ENCODE results near the gene PARD3B.

The PARD3B gene

DNA sequence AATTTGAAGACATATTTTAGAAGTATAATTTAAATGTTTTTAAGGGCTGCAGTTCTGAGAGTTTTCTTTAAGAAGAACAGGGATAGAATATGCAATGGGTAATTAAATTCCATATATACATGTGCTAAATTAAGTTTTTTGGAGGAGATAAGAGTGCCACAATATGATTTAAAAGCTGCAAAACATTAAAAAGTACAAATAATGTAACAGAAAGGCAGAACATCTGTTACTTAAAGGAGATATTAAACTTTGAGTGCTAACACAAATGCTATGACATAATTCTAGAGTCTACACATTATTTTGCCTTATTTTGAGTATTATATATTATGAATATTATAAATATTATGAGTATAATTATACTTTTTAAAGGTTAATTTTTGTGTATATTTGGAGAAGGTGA lies 102.4 kb downstream of the PARD3B start:
- FAIRE-seq = no peak

DNA sequence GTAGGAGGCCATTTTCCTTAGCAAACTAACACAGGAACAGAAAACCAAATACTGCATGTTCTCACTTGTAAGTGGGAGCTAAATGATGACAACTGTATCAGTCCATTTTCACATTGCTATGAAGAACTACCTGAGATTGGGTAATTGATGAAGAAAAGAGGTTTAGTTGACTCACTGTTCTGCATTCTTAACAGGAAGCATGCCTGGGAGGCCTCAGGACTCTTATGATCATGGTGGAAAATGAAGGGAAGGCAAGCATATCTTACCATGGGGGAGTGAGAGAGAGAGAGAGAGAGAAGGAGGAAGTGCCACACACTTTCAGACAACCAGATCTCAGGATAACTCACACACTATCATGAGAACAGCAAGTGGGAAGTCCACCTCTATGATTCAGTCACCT lies 105.3 kb downstream of the PARD3B start:
- DNase-seq (ENCODE audit: low spot score) (no peak), FAIRE-seq (no peak)

More for the DNA sequence above, 102.4 kb downstream of the PARD3B start:
- DNase-seq (ENCODE audit: low spot score) = no peak

DNA sequence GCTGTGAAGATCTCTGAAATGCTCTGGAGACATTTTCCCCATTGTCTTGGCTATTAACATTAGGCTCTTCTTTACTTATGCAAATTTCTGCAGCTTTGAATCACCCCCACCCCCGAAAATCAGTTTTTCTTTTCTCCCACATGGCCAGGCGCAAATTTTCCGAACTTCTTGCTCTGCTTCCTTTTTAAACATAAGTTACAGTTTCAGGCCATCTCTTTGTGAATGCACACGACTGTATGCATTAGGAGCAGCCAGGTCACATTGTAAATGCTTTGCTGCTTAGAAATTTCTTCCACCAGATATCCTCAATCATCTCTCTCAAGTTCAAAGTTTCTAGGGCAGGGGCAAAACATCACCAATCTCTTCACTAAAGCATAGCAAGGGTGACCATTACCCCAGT lies 106.8 kb downstream of the PARD3B start:
- DNase-seq (ENCODE audit: low spot score) = no peak
- FAIRE-seq = no peak

DNA sequence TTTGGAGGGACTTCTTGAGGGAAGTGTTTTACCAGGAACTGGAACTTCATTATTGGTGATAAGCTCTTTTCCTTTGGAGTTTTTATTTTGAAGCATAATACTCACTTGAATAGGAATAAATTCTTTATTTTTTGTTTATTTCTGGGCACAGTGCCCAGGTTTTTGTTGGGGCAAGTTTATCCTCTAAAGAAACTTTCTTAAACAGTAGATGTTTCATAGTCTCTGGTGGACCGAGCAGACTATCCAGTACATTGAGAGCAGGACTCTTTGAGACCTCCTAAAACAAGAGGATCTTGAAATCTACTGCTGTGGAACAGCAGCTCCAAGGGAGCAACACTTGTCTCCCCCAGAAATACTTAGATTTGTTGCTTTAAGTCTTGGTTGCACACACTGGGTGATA lies 109.4 kb downstream of the PARD3B start:
- DNase-seq (ENCODE audit: low spot score) = no peak
- no peak for FAIRE-seq

DNA sequence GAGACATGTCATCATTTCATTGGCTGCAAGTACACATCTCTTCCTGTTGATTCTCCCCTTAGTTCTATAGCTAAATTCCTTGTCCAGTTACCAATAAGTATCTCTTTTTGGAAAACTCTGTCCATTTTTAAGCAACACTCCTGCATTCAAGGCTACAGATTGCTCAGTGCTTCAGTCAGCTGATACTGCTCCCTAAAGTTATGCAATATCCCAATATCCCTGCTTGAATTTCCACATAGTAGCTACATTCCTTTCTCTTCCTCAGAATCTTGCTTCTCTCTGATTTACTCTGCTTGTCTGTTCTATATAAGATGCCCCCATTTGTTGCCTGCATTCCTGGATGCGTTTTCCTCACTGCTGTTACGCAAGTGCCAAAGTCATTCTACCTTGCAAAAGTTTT lies 109.8 kb downstream of the PARD3B start:
- no peak for DNase-seq (ENCODE audit: low spot score)
- FAIRE-seq = no peak

DNA sequence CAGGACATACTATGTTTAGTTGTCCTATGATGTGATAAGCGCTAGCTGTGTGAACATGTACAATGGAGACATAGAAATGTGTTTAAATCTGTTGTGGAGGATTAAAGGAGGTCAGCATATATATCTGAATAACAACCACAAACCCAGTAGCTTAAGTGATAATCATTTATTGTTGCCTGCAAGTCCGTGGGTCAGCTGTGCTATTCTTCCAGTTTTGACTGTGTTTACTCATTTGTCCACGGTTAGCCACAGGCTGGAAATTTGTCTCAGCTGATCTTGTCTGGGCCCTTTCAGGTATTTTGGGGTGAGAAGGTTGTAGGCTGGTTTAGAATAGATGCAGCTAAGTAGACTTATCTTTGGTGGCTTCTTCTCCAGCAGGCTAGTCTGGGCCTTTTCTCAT lies 110.4 kb downstream of the PARD3B start:
- DNase-seq (ENCODE audit: low spot score) (no peak), FAIRE-seq (no peak)

DNA sequence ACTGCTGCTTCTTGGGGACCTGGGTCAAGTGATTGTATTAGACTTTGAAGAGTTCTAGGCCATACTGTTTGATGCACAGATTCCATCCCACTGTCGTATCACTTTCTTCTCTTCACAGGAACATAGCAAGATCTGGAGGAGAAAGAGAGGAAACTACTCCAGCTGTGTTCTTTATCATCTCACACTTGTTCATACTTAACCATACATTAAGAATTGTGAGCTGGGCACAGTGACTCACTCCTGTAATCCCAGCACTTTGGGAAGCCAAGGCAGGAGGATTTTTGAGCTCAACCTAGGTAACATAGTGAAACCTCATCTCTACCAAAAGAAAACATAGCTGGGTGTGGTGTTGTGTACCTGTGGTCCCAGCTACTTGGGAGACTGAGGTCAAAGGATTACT lies 111.7 kb downstream of the PARD3B start:
- FAIRE-seq = no peak
- DNase-seq (ENCODE audit: low spot score) = no peak

DNA sequence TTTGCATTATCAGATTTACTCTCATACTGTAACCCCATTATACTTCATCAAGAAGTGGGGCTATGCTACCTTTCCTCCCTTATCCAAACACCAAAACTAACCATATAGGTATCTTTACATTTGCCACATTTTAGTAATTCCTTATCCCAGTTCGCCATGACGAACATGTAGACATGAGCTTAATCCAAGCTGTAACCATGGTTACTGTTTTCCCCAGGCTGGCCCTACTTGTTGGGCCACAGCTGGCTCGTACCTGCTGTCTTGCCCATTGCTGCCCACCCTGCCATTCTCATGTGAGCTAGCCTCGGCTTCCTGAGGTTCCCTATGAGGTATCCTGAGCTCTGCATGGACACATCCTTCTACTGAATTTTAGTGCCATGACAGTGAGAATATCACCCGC lies 117.7 kb downstream of the PARD3B start:
- FAIRE-seq (no peak), DNase-seq (ENCODE audit: low spot score) (no peak)

DNA sequence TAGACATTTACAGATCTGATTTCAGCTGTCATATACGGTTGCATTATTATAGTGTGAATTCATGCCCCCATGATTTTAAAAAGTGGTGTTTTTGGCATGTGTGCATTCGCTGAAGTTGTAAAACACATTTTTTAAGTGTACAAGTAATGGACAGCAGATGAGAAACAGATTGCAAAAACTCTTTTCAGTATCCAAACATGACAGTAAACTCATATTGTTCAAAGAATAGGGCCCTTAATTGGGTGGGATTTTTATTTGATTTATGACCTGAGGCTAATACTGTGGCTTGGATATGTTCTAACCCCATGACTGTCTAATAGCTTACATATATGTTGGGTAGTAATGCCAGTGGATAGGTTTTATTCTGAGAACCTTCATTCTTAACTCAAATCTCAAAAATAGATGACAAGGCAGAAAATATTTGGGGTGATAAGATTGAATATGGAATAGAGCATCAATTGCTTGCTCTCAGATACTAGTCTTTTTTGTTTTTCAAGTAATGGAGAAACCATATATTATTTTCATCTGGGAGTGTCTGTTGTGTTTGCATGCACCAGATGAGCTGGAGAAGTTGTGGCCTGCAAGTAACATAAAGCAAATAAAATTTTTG lies 118.6 kb downstream of the PARD3B start:
- FAIRE-seq (no peak), DNase-seq (ENCODE audit: low spot score) (no peak)

DNA sequence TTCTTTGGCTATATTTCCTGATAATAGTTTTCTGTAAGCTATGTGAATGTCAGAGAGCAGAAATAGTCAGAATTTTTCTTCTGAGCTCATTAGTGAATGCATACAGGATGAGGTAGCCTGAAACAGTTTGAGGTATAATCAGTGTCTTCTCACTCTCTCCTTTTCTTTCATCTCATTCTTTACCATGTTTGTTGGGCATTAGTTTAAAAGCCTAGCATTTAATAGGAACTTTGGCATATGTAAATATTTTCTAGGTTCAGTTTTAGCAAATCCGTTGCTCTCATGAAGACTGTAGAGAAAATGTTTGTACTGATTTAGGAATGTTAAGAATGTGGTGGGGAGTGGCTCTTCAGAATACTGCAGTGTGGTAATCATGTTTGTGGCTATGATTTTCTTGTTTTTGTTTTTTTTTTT lies 119.4 kb downstream of the PARD3B start:
- FAIRE-seq = peak; percentile 74
- peak; percentile 44 for DNase-seq (ENCODE audit: low spot score)

DNA sequence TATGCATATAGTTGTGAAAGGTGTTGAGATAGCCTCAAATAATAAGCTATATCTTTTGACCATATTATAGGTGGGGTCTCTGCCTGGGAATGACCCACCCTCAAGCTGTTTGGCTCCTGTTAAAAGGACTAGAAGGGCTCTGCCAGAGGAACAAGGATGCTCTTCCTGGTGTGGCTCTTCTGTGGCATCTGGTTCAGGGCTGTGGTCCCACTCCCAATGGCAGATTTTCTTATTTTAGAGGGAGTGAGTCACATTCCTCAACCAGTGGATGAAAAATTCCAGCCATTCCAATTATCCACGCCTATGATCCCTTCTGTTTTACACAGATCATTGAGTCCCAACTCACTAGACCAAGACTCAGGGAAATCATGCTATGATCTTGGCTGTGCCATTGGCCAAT lies 119.9 kb downstream of the PARD3B start:
- FAIRE-seq (peak; percentile 91), DNase-seq (ENCODE audit: low spot score) (peak; percentile 75)

DNA sequence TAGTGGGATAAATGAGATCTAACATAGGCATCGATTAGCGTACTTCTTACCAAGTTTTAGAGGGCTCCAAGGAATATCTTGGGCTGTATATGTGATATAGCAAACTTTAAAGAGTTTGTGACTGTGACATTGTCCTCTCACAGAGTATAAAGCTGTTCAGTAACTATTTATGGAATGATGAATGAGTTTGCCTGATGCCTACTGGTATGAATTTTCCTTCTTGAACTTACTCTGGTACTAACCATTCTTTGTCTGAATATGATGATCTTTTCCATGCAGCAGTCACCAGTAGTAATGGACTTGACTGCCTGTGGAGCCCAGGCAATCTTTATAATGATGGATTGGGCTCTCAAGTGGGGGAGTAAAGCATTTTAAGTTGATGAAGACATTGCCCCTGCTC lies 120.5 kb downstream of the PARD3B start:
- no peak for FAIRE-seq

DNA sequence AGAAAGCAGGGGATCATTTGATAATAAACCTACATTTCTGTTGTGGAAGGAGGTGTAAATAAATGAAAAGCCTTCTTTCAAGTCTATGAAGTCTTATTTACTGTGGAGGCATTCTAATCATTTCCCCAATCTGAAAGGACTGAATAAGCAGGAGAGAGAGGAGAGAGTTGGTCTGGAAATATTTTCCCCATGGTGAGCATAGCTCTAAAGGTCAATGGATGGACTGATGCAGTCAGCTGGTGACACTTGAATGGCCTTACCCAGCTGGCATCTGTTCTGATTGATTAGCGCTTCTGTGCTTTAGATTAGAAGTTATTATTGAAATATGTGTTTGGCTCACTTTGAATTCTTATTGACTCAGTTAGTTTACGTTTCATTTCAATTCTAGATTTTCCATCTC lies 122.7 kb downstream of the PARD3B start:
- DNase-seq (ENCODE audit: low spot score) (no peak), FAIRE-seq (no peak)

More for the DNA sequence above, 120.5 kb downstream of the PARD3B start:
- DNase-seq (ENCODE audit: low spot score) = no peak

DNA sequence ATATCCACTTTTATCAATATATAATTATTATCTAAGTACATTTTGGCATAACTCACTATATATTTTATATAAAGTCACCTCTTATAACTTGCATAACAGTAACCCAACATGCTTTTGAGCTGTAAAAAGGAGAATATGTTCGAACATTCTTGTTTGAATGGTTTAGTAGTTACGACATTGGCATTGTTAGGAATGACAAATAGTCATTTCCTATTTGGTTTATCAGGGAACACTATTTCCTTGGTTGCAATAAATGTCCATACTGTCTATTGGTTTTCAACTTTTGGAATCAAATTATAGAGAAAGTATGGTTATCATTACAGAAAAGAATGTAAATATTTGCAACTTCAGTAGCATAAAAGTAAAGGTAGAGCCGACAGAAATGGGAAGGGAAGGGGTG lies 124.1 kb downstream of the PARD3B start:
- DNase-seq (ENCODE audit: low spot score) (no peak), FAIRE-seq (no peak)

DNA sequence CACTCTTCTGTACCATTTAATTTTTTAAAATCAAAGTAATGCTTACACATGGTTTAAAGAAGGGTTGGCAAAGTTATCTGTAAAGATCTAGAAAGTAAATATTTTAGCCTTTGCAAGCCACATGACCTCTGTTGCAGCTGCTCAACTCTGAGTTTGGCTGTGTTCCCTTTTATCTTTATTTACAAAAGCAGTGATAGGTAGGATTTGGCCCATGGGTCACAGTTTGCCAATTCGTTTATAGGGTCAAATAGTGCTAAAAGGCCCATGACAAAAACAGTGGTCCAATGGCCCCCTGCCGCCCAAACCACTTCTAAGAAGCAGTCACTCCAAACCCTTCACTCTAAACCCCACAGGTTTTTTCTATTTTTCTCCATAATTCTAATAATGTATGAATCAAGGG lies 124.8 kb downstream of the PARD3B start:
- FAIRE-seq = no peak
- DNase-seq (ENCODE audit: low spot score) = no peak

DNA sequence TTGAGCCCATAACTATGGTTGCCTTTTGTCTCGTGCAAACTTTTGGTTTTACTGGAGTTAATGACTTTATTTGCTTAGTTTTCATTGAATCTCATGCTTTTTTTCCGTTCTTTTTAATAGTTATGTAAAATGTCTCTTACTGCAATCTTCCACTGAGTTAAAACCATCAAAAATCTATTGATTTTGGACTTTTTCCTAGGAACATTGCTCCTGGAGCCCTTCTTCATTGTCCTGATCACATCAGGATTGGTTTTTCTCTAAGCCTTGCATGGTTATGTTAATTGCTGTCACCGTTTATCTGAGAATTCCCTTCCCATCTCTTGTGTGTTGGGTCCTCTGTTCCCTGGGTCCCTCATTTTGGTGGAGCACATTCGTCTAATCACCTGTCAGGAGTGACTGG lies 125.5 kb downstream of the PARD3B start:
- no peak for FAIRE-seq
- no peak for DNase-seq (ENCODE audit: low spot score)

DNA sequence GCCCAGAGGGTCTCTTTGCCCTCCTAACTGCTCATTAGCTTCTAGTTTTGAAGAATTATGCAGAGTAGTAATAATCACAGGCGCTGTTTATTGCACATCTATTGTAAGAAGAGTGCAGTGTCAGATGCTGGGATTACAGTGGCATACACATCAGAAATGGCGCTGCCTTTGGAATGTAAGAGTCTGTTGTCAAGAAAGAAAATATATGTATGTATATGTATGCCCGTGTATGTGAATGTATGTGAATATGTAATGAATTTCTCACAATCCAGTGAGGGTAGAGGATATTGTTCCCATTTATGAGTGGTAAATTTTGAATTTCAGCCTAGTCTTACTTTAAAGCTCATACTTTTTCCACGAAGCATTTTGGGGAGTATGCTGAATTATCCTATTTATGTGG lies 127.5 kb downstream of the PARD3B start:
- DNase-seq (ENCODE audit: low spot score) = no peak
- no peak for FAIRE-seq

DNA sequence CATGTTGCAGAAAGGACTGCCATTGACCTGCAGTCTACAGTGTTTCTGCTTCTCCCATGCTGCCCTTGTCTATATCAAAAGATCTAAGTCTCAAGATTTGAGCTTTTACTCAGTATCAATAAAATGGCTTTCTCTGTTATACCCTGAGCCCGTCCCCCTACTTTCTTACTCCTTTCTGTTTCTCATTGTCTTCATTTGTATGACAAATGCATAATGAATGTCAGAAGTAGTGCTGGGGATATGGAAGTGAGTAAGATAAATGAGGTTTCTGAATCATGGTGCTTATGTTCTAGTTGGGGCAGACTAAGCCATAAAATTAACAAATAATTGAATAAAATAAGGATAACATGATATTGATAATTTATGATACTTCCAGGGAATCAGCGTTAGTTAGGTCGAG lies 128.6 kb downstream of the PARD3B start:
- FAIRE-seq (no peak), DNase-seq (ENCODE audit: low spot score) (peak; percentile 51)

DNA sequence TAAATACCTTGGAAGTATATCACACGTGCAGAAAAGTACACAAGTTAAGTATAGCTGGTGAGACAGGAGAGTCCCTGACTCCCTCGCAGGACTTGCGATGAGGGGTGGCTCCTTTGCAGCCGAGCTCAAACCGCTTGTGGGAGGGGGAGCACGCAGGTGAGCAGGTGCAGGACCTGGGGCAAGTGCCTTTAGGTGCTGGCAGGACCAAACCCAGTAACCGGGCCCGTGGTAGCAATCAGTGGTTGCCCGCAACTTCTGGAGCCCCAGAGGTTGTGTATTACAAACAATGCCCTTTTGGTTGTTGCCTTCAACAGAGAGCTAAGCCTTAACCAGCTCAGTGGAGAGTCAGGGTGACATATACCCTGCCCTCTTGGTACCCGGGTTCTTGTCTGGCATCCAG lies 132.8 kb downstream of the PARD3B start:
- no peak for FAIRE-seq
- no peak for DNase-seq (ENCODE audit: low spot score)

DNA sequence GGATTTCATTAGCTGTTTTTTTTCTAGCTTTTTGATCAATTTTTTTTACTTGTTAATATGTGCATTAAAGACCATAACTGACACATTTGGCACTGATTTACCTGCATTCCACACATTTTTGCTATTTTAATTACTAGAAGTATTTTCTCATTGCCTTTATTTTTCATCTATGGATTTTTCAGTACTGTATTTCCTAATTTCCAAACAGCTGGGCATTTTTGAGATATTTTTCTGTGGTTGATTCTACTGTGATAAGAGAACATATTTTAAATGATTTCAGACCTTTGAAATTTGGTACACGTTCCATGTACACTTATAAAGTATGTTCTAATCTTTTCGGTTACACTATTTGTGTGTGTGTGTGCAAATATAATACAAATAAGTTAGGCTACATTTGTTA lies 135.3 kb downstream of the PARD3B start:
- FAIRE-seq (no peak), DNase-seq (ENCODE audit: low spot score) (no peak)

DNA sequence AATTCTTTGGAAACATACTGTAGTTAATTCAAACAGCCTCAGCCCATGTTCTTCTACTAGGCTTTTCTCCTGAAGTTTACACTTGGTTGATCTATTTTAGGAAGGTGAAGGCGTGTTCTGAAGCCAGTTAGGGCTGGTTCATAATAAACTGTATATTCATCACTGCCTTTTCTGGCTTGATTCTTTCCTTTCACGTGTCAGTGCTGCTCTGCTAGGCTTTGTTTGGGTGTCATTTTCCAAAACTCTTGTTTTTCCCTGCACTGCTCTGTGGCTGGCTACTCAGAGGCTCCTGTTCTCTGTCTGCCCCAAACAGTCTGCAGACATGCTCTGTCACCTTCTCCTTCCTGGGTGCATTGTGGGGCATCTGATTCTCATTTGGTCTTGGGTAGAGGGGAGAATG lies 136.1 kb downstream of the PARD3B start:
- no peak for DNase-seq (ENCODE audit: low spot score)
- no peak for FAIRE-seq

DNA sequence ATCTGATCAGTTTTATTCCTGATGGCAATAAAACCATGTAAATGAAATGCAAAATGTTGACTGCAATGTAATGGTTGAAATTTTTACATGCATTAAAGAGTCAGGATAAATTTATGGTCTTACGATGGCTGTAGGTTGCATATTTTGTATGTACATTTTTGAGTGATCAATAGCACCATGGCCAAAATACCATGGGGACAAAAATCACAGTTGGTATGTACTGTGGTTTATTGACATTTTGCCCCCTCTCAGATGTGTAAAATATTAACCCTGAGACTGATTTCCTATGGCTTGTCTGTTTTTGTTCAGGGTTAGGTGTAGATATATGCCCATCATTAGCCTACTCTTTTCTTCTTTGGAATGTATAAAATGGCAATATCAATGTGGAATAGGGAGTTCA lies 138.1 kb downstream of the PARD3B start:
- FAIRE-seq (no peak), DNase-seq (ENCODE audit: low spot score) (no peak)

DNA sequence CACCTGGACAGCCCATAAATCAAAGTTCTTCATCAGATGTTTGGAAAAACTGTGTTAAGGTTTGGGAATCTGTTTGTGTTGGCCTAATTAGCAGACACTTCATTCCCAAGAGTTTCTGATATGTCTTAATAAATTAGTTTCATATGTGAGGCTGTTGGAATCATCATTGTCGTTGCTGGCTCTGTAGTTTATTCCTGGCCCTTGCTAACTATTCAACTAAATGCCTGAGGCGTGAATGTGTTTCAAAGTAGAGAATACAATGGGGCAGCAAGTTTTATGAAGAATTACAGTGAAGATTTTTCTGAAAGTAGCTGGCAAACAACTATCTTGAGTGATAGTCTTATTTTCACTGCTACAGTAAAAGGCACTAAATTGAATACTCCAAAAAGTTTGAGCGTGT lies 141.1 kb downstream of the PARD3B start:
- DNase-seq (ENCODE audit: low spot score) = no peak
- no peak for FAIRE-seq

DNA sequence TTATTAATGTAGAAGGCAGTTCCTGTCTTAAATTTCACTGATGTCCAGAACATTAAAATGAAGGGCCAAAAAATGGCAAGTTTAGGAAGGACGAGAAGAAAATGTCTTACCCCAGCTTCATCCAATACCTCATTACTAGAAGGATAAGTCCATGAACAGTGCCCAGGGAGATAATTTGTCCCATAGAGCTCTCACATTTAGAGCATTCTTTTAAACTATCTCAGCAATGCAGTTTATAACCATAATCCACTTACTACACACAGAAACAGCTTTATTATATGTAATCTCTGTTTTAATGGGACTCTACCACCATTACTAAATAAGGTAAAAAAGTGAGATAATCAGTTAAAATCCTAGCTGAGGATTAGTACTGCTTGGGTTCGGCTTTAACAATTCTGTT lies 142.5 kb downstream of the PARD3B start:
- DNase-seq (ENCODE audit: low spot score) (no peak), FAIRE-seq (no peak)

Measured in RCC 7860 (cell line).